ENCODE data around the gene ARNT2.

GRCh38 chr15:80444680-80445251, 40.6 kb downstream of the ARNT2 start:
- no peak for TF ChIP-seq CTCF (IDR thresholded peaks at IDR 0.05)
- TF ChIP-seq, protein P1, sequence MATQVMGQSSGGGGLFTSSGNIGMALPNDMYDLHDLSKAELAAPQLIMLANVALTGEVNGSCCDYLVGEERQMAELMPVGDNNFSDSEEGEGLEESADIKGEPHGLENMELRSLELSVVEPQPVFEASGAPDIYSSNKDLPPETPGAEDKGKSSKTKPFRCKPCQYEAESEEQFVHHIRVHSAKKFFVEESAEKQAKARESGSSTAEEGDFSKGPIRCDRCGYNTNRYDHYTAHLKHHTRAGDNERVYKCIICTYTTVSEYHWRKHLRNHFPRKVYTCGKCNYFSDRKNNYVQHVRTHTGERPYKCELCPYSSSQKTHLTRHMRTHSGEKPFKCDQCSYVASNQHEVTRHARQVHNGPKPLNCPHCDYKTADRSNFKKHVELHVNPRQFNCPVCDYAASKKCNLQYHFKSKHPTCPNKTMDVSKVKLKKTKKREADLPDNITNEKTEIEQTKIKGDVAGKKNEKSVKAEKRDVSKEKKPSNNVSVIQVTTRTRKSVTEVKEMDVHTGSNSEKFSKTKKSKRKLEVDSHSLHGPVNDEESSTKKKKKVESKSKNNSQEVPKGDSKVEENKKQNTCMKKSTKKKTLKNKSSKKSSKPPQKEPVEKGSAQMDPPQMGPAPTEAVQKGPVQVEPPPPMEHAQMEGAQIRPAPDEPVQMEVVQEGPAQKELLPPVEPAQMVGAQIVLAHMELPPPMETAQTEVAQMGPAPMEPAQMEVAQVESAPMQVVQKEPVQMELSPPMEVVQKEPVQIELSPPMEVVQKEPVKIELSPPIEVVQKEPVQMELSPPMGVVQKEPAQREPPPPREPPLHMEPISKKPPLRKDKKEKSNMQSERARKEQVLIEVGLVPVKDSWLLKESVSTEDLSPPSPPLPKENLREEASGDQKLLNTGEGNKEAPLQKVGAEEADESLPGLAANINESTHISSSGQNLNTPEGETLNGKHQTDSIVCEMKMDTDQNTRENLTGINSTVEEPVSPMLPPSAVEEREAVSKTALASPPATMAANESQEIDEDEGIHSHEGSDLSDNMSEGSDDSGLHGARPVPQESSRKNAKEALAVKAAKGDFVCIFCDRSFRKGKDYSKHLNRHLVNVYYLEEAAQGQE (IDR thresholded peaks at IDR 0.05; ENCODE audit: insufficient read depth in 1 of 2, low read depth in 2 of 2, low read length in 1 of 2): no peak
